Type B pancreatic cell (in vitro differentiated cells): ENCODE results near the gene ATF7IP. TPM values are rescaled to one million over a fixed set of nuclear protein-coding genes. Genes with fewer than 3 reads are reported as not detected.
"Not testable (repeated sequence)": the region's sequence is repeated elsewhere in the genome, so short reads cannot be mapped to it uniquely, and the experiment has no call there.

Experiments
- DNase-seq: peaks from one replicate; pipeline ENCODE4 v3.0.0; 2021; ENCODE audit warnings: mixed read lengths; ENCODE audit not compliant: unreplicated experiment; ENCODE audit errors: extremely low spot score
- H3K27ac Mint-ChIP-seq: 2 replicates; pipeline ENCODE4 v1.8.0; 2021; ENCODE audit warnings: mild to moderate bottlenecking, mixed read lengths
- H3K27me3 Mint-ChIP-seq: 2 replicates; pipeline ENCODE4 v1.8.0; 2021; ENCODE audit warnings: mixed read lengths
- H3K36me3 Mint-ChIP-seq: 2 replicates; pipeline ENCODE4 v1.8.0; 2021; ENCODE audit warnings: mixed read lengths
- H3K4me1 Mint-ChIP-seq: one replicate; pipeline ENCODE4 v1.8.0; 2021; ENCODE audit warnings: mixed read lengths; ENCODE audit not compliant: unreplicated experiment
- H3K4me3 Mint-ChIP-seq: 2 replicates; pipeline ENCODE4 v1.8.0; 2021; ENCODE audit warnings: mild to moderate bottlenecking, mixed read lengths
- H3K9me3 Mint-ChIP-seq: 2 replicates; pipeline ENCODE4 v1.8.0; 2021; ENCODE audit warnings: mixed read lengths
- total RNA-seq: library from RNA; stranded (reverse); gene quantifications from 2 replicates; pipeline ENCODE4 v1.2.1, GENCODE V29; 2021; ENCODE audit warnings: low replicate concordance
- TF ChIP-seq, protein P1 (sequence below): fragments of 200-600 bp; sonication (generic); conservative IDR thresholded peaks from 2 replicates; pipeline ENCODE4 v1.5.0; 2021; ENCODE audit warnings: antibody characterized with exemption, mild to moderate bottlenecking

Gene ATF7IP
- total RNA-seq, 1 donor from 2014 or later: 102 TPM

DNA sequence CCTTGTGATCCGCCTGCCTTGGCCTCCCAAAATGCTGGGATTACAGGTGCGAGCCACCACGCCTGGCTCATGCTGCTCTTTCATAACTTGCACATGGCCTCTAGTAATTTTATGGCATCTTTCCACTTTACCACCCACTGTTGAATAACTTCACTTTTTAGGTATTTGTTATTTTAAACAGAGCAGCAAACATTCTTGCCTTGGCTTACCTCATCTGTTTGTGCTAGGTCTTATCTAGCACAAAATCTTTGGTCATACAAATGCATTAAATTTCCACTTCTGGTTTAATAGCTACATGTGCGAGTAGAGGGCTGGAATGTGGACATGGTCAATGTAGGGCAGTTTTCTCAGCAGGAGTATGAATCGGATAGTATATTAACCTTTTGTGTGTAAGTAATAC, 38.8 kb upstream of the ATF7IP start:
- TF ChIP-seq, protein P1, sequence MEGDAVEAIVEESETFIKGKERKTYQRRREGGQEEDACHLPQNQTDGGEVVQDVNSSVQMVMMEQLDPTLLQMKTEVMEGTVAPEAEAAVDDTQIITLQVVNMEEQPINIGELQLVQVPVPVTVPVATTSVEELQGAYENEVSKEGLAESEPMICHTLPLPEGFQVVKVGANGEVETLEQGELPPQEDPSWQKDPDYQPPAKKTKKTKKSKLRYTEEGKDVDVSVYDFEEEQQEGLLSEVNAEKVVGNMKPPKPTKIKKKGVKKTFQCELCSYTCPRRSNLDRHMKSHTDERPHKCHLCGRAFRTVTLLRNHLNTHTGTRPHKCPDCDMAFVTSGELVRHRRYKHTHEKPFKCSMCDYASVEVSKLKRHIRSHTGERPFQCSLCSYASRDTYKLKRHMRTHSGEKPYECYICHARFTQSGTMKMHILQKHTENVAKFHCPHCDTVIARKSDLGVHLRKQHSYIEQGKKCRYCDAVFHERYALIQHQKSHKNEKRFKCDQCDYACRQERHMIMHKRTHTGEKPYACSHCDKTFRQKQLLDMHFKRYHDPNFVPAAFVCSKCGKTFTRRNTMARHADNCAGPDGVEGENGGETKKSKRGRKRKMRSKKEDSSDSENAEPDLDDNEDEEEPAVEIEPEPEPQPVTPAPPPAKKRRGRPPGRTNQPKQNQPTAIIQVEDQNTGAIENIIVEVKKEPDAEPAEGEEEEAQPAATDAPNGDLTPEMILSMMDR: no peak
- H3K27ac Mint-ChIP-seq: no peak overlapping the region
- no peaks in the 10 kb centered on the region for H3K36me3 Mint-ChIP-seq
- H3K4me1 Mint-ChIP-seq: no peaks in the 10 kb centered on the region
- H3K27me3 Mint-ChIP-seq: no peaks in the 10 kb centered on the region
- DNase-seq: no peak
- peaks cover 4% of the 10 kb centered on the region for H3K9me3 Mint-ChIP-seq
- no peak overlapping the region for H3K4me3 Mint-ChIP-seq

DNA sequence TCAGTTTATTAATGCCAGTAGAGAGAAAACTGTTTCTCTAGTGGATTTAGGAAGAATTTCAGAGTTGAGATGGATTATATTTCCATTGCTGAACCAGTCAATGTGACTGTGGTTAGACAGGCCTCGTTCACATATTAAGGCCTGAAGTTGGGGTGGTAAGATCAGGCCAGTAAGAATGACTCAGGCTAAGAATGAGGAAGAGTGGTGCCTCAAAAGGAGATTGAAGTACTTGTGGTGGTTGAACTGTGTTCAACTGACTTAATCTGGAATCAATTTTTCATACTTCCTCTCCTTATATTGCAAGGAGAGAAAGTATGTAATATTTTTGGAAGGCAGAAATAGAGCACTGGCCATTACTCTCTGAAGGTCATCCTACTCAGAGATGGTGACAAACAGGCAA, 37.8 kb upstream of the ATF7IP start:
- Mint-ChIP-seq H3K27ac (peak overlapping the region; percentile 5), H3K4me3 (no peak overlapping the region), H3K9me3 (peaks cover 4% of the 10 kb centered on the region), H3K27me3 (no peaks in the 10 kb centered on the region), H3K36me3 (no peaks in the 10 kb centered on the region), H3K4me1 (no peaks in the 10 kb centered on the region)
- no peak for DNase-seq
- TF ChIP-seq, protein P1: no peak

DNA sequence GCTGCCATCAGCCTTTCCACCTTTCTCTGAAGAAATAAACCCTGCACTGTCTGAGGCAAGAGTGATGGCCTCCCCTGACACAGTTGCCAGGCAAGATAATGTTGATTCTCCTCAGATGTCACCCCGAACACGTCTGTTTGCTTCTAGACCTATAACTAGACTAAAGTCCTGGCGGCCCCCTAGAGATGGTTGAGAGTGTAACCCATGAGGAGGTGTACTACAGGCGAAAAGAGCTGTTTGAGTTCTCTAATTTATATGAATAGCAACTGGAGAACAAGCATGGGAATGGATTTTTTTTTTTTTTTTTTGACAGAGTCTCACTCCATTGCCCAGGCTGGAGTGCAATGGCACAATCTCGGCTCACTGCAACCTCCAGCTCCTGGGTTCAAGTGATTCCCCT, 33.0 kb upstream of the ATF7IP start:
- TF ChIP-seq, protein P1: no peak
- H3K27ac Mint-ChIP-seq: no peak overlapping the region
- DNase-seq: no peak

DNA sequence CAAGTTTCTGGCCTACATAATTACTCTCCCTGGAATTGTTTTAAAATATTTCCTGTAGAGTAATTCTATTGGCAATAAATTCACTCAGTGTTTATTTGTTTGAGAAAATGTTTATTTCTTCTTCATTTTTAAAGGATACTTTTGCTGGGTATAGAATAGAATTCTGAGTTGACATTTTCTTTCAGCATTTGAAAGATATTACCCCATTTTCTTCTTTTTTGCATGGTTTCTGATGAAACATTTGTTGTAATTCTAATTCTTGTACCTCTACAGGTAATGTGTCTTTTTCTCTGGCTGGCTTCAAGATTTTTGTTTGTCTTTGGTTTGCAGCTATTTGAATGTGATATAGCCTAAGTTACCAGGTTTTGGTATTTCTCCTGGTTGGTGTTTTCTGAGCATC, 25.1 kb upstream of the ATF7IP start:
- Mint-ChIP-seq H3K4me3 (no peak overlapping the region), H3K9me3 (peaks cover 21% of the 10 kb centered on the region), H3K27me3 (no peaks in the 10 kb centered on the region), H3K36me3 (peaks cover 11% of the 10 kb centered on the region), H3K27ac (no peak overlapping the region), H3K4me1 (no peaks in the 10 kb centered on the region)
- no peak for DNase-seq
- TF ChIP-seq, protein P1: no peak

More for the DNA sequence above, 33.0 kb upstream of the ATF7IP start:
- H3K36me3 Mint-ChIP-seq: no peaks in the 10 kb centered on the region
- H3K4me3 Mint-ChIP-seq: no peak overlapping the region
- no peaks in the 10 kb centered on the region for H3K27me3 Mint-ChIP-seq
- no peaks in the 10 kb centered on the region for H3K4me1 Mint-ChIP-seq
- peaks cover 11% of the 10 kb centered on the region for H3K9me3 Mint-ChIP-seq

DNA sequence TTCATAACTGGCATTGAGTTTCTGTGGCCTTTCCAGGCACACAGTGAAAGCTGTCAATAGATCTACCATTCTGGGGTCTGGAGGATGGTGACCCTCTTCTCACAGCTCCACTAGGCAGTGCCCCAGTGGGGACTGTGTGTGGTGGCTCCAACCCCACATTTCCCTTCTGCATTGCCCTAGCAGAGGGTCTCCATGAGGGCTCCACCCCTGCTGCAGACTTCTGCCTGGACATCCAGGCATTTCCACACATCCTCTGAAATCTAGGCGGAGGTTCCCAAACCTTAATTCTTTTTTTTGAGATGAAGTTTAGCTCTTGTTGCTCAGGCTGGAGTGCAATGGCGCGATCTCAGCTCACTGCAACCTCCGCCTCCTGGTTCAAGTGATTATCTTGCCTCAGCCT, 14.0 kb upstream of the ATF7IP start:
- H3K9me3 Mint-ChIP-seq: peaks cover 24% of the 10 kb centered on the region

DNA sequence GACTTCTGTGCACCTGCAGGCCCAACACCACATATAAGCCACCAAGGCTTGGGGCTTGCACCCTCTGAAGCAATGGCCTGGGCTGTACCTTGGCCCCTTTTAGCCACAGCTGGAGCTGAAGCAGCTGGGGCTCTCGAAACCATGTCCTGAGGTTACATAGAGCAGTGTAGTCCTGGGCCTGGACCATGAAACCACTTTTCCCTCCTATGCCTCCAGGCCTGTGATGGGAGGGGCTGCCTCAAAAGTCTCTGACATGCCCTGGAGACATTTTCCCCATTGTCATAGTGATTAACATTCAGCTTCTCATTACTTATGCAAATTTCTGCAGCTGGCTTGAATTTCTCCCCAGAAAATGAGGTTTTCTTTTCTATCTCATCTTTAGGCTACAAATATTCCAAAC, 13.4 kb upstream of the ATF7IP start:
- peaks cover 15% of the 10 kb centered on the region for H3K36me3 Mint-ChIP-seq
- peaks cover 24% of the 10 kb centered on the region for H3K9me3 Mint-ChIP-seq
- not testable (repeated sequence) for H3K4me1 Mint-ChIP-seq, DNase-seq, H3K27ac Mint-ChIP-seq, H3K4me3 Mint-ChIP-seq, H3K27me3 Mint-ChIP-seq

More for the DNA sequence above, 14.0 kb upstream of the ATF7IP start:
- H3K27ac Mint-ChIP-seq, H3K4me1 Mint-ChIP-seq, H3K4me3 Mint-ChIP-seq, DNase-seq, H3K27me3 Mint-ChIP-seq: not testable (repeated sequence)
- H3K36me3 Mint-ChIP-seq: peaks cover 15% of the 10 kb centered on the region

DNA sequence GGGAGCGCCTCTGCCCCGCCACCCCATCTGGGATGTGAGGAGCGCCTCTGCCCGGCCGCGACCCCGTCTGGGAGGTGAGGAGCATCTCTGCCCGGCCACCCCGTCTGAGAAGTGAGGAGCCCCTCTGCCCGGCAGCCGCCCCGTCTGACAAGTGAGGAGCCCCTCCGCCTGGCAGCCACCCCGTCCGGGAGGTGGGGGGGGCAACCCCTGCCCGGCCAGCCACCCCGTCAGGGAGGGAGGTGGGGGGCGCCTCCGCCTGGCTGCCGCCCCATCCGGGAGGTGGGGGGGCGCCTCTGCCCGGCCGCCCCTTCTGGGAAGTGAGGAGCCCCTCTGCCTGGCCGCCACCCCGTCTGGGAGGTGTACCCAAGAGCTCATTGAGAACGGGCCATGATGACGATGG, 10.8 kb upstream of the ATF7IP start:
- H3K36me3 Mint-ChIP-seq: peaks cover 11% of the 10 kb centered on the region
- H3K4me1 Mint-ChIP-seq, H3K27me3 Mint-ChIP-seq, H3K4me3 Mint-ChIP-seq, DNase-seq, H3K27ac Mint-ChIP-seq: not testable (repeated sequence)
- H3K9me3 Mint-ChIP-seq: peaks cover 24% of the 10 kb centered on the region
